Measurements from ENCODE around the gene SSPN. TPM values are rescaled to one million over a fixed set of nuclear protein-coding genes. Genes with fewer than 3 reads are reported as not detected.
A peak's percentile ranks its signal among the peaks of the same experiment; 100 is the strongest.

Gene SSPN
- polyA plus RNA-seq, 1 donor, result 106 TPM

GRCh38 chr12:26266881-26267280, 71.5 kb downstream of the SSPN start:
- DNase-seq (ENCODE audit: low read depth), result no peak

- DNase-seq (ENCODE audit: low read depth), result peak; percentile 29
These were observed 73.6 kb downstream of the SSPN start for GRCh38 chr12:26268841-26269561.

- no peak for DNase-seq (ENCODE audit: low read depth)
These were observed 74.3 kb downstream of the SSPN start for GRCh38 chr12:26269562-26270284.

GRCh38 chr12:26271024-26271423, 75.7 kb downstream of the SSPN start:
- DNase-seq (ENCODE audit: low read depth), result no peak

- peak; percentile 69 for DNase-seq (ENCODE audit: low read depth)
These were observed 76.6 kb downstream of the SSPN start for GRCh38 chr12:26271889-26272492.

- no peak for DNase-seq (ENCODE audit: low read depth)
These were observed 77.5 kb downstream of the SSPN start for GRCh38 chr12:26272851-26273250.

- no peak for DNase-seq (ENCODE audit: low read depth)
These were observed 78.4 kb downstream of the SSPN start for GRCh38 chr12:26273811-26274210.

- DNase-seq (ENCODE audit: low read depth), result peak; percentile 57
These were observed 79.3 kb downstream of the SSPN start for GRCh38 chr12:26274441-26275312.

GRCh38 chr12:26275313-26276131, 80.1 kb downstream of the SSPN start:
- DNase-seq (ENCODE audit: low read depth), result no peak

- DNase-seq (ENCODE audit: low read depth), result no peak
These were observed 81.3 kb downstream of the SSPN start for GRCh38 chr12:26276709-26277108.

GRCh38 chr12:26277506-26278246, 82.3 kb downstream of the SSPN start:
- no peak for DNase-seq (ENCODE audit: low read depth)

- DNase-seq (ENCODE audit: low read depth), result no peak
These were observed 82.9 kb downstream of the SSPN start for GRCh38 chr12:26278266-26278665.

- DNase-seq (ENCODE audit: low read depth), result no peak
These were observed 83.3 kb downstream of the SSPN start for GRCh38 chr12:26278666-26279065.

GRCh38 chr12:26279091-26279490, 83.7 kb downstream of the SSPN start:
- DNase-seq (ENCODE audit: low read depth), result no peak

GRCh38 chr12:26279908-26280307, 84.5 kb downstream of the SSPN start:
- no peak for DNase-seq (ENCODE audit: low read depth)

GRCh38 chr12:26280869-26281268, 85.5 kb downstream of the SSPN start:
- DNase-seq (ENCODE audit: low read depth), result no peak

GRCh38 chr12:26281320-26281719, 85.9 kb downstream of the SSPN start:
- DNase-seq (ENCODE audit: low read depth), result no peak

GRCh38 chr12:26282339-26282940, 87.1 kb downstream of the SSPN start:
- DNase-seq (ENCODE audit: low read depth), result no peak

- no peak for DNase-seq (ENCODE audit: low read depth)
These were observed 87.7 kb downstream of the SSPN start for GRCh38 chr12:26283046-26283445.

GRCh38 chr12:26283617-26284016, 88.2 kb downstream of the SSPN start:
- no peak for DNase-seq (ENCODE audit: low read depth)
